H1 (cell line): ENCODE results near the gene C9orf43. TPM values are rescaled to one million over a fixed set of nuclear protein-coding genes. Genes with fewer than 3 reads are reported as not detected.

Experiments
- CBX8 ChIP-seq: fragments of 300-800, 300-1000 bp; sonication (generic); IDR thresholded peaks from 2 replicates; pipeline ENCODE4 v1.7.1; 2016; ENCODE audit warnings: low read depth, low read length, borderline replicate concordance
- CTBP2 ChIP-seq: IDR thresholded peaks from 2 replicates; pipeline ENCODE4 v1.7.0; 2011; ENCODE audit warnings: borderline replicate concordance, mild to moderate bottlenecking, moderate library complexity, mixed read lengths, low read length; ENCODE audit not compliant: insufficient read depth, insufficient read length
- RFX5 ChIP-seq: IDR thresholded peaks from 2 replicates; pipeline ENCODE4 v1.6.1; 2011; ENCODE audit warnings: low read depth, low read length, improper control_type of control experiment, borderline replicate concordance
- TAF1 ChIP-seq: IDR thresholded peaks from 2 replicates; pipeline ENCODE4 v1.6.1; 2011; ENCODE audit warnings: mild to moderate bottlenecking, low read depth, low read length
- TEAD4 ChIP-seq: IDR thresholded peaks from 2 replicates; pipeline ENCODE4 v1.6.1; 2012; ENCODE audit warnings: low read depth, low read length, inconsistent platforms, mixed read lengths
- polyA plus RNA-seq, 7 experiments: library from polyadenylated mRNA; depleted of rRNA in 3 of 7; stranded (reverse) in 5 of 7; unstranded in 2 of 7; fragments of >200 nt in 5 of 7; fragments of 200-250 nt in 2 of 7; gene quantifications; 1 replicate in 5 of 7; 2 replicates in 1 of 7; 4 replicates in 1 of 7; pipeline versions ENCODE4 v1.2.1 to v1.2.3, GENCODE V29; 2011 to 2013; ENCODE audit warnings: missing spikeins in 2 of 7, mixed read lengths in 2 of 7
- total RNA-seq: library from RNA; stranded (reverse); fragmentation: NEBNext Ultra II Directional; extraction: Animal tissue kit (Norgen Biotek cat#: 25700); gene quantifications from 2 replicates; pipeline ENCODE4 v1.2.1, GENCODE V29; 2021

The C9orf43 gene
- total and polyA plus RNA-seq, 2 of the 8 experiments (the other 6 are each of a cell fraction or from before 2014, with no cell fraction given), result 0.35 to 0.52 TPM

- TF ChIP-seq CTBP2 (no peak), RFX5 (no peak), TAF1 (no peak), CBX8 (no peak), TEAD4 (no peak)
Observed at GRCh38 chr9:113395000-113395861, 15.3 kb upstream of the C9orf43 start (continued).
